GM19035 (cell line): ENCODE data around the gene IGF1.

Source experiments
- ATAC-seq: cut with Tn5 transposase; IDR thresholded peaks from one replicate; pipeline ENCODE4 v1.9.1; 2021; ENCODE audit not compliant: unreplicated experiment

The IGF1 gene

GRCh38 chr12:102480406-102480805 is at the start of gene IGF1:
TSS of gene IGF1 (minus strand) at chr12:102480563. CDS start at chr12:102480381, 182 bp downstream.
- no peak for ATAC-seq

- no peak for ATAC-seq
Observed at GRCh38 chr12:102528111-102528510, 47.7 kb upstream of the IGF1 start.

GRCh38 chr12:102527171-102527720 is 46.9 kb upstream of the IGF1 start:
- no peak for ATAC-seq

- ATAC-seq = no peak
Observed at GRCh38 chr12:102526656-102527055, 46.3 kb upstream of the IGF1 start.

- no peak for ATAC-seq
Observed at GRCh38 chr12:102522768-102523167, 42.4 kb upstream of the IGF1 start.

- no peak for ATAC-seq
Observed at GRCh38 chr12:102521662-102522277, 41.4 kb upstream of the IGF1 start.

GRCh38 chr12:102518871-102519270 is 38.5 kb upstream of the IGF1 start:
- no peak for ATAC-seq

- no peak for ATAC-seq
Observed at GRCh38 chr12:102514696-102515095, 34.3 kb upstream of the IGF1 start.

- no peak for ATAC-seq
Observed at GRCh38 chr12:102513739-102514138, 33.4 kb upstream of the IGF1 start.

- peak; percentile 93 for ATAC-seq
Observed at GRCh38 chr12:102513272-102513671, 32.9 kb upstream of the IGF1 start.

- ATAC-seq = peak; percentile 4
Observed at GRCh38 chr12:102512523-102512922, 32.2 kb upstream of the IGF1 start.

GRCh38 chr12:102511575-102511974 is 31.2 kb upstream of the IGF1 start:
- ATAC-seq = no peak

GRCh38 chr12:102510463-102510862 is 30.1 kb upstream of the IGF1 start:
- no peak for ATAC-seq

GRCh38 chr12:102510031-102510430 is 29.7 kb upstream of the IGF1 start:
- no peak for ATAC-seq

- ATAC-seq = no peak
Observed at GRCh38 chr12:102509123-102509626, 28.8 kb upstream of the IGF1 start.

GRCh38 chr12:102508052-102508451 is 27.7 kb upstream of the IGF1 start:
- no peak for ATAC-seq

- ATAC-seq = no peak
Observed at GRCh38 chr12:102507301-102507700, 26.9 kb upstream of the IGF1 start.

- no peak for ATAC-seq
Observed at GRCh38 chr12:102504871-102505270, 24.5 kb upstream of the IGF1 start.

- ATAC-seq = no peak
Observed at GRCh38 chr12:102504280-102504679, 23.9 kb upstream of the IGF1 start.

GRCh38 chr12:102503831-102504230 is 23.5 kb upstream of the IGF1 start:
- ATAC-seq = no peak

GRCh38 chr12:102503056-102503681 is 22.8 kb upstream of the IGF1 start:
- peak; percentile 76 for ATAC-seq

- no peak for ATAC-seq
Observed at GRCh38 chr12:102501773-102502172, 21.4 kb upstream of the IGF1 start.
